ENCODE data around the gene TLX2.
"Not testable (repeated sequence)": the region's sequence is repeated elsewhere in the genome, so short reads cannot be mapped to it uniquely, and the experiment has no call there.

The TLX2 gene

DNA sequence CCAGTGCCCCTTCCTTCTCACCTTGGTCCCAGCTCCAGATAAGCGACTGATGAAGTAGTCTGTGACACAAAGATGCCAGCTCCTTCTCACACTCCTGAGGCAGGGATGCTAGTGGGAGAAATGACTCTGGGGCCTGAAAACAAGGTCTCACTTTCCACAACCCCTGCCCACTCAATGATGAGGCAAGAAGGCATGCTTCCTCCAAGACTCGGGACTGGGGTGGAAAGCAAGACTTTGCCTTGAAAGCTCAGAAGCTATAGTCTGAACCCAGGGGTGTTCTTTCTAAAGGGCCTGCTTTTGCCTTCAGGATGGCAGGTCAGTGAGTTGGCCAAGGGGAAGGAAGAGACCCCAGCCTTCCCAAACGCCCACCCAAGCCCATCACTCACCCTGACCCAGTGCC lies 32.8 kb upstream of the TLX2 start:
- no peak for DNase-seq (ENCODE audit: low spot score)
- TF ChIP-seq, protein P1, sequence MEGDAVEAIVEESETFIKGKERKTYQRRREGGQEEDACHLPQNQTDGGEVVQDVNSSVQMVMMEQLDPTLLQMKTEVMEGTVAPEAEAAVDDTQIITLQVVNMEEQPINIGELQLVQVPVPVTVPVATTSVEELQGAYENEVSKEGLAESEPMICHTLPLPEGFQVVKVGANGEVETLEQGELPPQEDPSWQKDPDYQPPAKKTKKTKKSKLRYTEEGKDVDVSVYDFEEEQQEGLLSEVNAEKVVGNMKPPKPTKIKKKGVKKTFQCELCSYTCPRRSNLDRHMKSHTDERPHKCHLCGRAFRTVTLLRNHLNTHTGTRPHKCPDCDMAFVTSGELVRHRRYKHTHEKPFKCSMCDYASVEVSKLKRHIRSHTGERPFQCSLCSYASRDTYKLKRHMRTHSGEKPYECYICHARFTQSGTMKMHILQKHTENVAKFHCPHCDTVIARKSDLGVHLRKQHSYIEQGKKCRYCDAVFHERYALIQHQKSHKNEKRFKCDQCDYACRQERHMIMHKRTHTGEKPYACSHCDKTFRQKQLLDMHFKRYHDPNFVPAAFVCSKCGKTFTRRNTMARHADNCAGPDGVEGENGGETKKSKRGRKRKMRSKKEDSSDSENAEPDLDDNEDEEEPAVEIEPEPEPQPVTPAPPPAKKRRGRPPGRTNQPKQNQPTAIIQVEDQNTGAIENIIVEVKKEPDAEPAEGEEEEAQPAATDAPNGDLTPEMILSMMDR (IDR thresholded peaks at IDR 0.05; ENCODE audit: extremely low read depth, missing control alignments), result no peak

DNA sequence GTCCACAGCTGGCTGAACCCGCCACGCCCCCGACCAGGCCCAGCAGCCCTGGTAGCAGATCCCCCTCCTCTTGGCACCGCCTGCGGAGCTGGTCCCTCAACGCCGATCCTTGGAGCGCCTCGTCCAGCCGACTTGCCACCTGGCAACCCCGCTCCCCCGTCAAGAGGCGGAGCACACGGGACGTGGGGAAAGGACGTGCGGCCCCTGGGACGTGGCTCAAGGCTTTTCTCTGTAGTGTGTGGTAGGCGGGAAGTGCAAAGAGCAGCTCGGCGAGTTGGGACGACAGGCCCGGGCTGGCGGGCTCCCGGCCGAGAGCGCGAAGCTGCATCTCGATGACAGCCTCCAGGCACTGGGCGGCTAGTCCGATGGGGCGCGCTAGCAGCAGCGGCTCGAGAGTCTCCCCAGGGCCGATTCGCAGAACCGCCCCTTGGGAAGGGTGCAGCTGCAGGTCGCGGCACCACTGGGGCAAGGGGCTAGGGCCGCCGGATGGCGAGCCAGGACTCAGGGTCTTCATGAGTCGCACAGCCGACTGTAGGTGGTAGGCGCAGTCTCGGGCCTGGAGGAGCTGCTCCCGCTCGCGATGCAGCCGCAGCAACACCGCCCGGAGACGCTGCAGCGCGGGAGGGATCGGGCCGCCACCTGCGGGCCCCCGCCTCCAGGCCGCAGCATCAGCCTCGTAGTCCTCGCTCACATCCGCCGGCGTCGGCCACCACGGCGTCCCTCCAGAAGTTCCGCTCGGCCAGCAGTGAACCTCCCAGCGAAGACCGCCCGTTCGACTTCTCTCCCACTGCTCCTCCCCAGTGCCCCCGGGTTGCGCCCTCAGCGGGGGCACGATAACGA lies 32.1 kb upstream of the TLX2 start:
- TF ChIP-seq, protein P1 (IDR thresholded peaks at IDR 0.05; ENCODE audit: extremely low read depth, missing control alignments), result no peak
- DNase-seq (ENCODE audit: low spot score), result peak; percentile 66

DNA sequence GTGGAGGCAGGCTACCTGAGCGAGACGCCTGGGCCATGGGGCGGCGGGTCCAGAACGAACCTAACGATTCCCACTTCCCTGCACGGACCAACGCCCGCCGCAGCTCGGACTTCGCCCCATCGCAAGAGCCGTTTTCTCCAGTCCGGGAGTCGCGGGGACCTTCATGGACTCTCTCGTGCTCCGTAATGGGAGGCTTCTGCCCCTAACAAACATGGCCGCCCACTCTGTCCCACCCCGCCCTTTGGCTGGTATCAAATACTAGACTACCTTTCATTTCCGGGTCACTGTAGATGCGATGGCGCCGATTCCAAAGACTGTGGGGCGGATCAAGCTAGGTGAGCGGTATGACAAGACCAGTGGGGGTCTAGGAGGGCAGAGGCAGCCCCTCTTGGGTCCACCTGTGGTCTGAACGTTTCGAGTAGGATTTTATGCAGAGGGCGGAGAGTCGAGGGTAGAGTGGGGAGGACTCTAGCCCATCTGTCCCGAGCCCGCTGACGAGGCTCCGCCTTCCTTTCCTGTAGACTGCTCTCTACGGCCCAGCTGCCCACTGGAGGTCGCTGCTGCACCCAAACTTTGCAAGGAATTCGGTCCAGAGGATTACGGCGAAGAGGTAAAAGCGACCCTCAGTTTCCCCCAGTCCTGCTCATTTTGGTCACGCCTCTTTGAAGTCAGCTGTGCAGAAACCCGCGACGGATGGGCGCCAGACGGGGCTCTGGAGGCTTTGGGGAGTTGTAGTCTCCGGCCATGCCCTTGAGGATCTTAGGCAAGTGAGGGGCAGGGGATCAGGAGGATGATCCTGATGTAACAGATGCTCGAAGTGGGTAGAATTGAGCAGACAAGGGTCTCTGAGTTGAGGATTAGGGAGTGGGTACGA lies 31.2 kb upstream of the TLX2 start, which contains the start of the genes CCDC142 and TTC31:
Gene CCDC142, minus strand, starts transcription at position 198 of the 874 bp plus-strand sequence. Its CDS starts 161 bp downstream, at position 37.
Gene TTC31, plus strand, starts transcription at position 281 of the 874 bp plus-strand sequence. Its CDS starts 15 bp downstream, at position 296.
- peak; percentile 93 for DNase-seq (ENCODE audit: low spot score)
- TF ChIP-seq, protein P1 (IDR thresholded peaks at IDR 0.05; ENCODE audit: extremely low read depth, missing control alignments), result peak; percentile 86

DNA sequence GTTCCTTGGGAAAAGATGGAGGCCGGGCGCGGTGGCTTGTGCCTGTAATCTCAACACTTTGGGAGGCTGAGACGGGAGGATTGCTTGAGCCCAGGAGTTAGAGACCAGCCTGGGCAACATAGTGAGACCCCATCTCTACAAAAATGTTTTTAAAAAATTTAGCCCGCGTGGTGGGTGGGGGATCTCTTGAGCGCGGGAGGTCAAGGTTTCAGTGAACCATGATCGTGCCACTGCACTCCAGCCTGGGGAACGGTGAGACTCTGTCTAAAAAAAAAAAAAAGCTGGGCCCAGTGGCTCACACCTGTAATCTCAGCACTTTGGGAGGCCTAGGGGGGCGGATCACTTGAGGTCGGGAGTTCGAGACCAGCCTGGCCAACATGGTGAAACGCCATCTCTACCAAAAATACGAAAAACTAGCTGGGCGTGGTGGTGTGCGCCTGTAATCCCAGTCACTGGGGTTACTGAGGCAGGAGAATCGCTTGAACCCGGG lies 30.5 kb upstream of the TLX2 start:
- not testable (repeated sequence) for DNase-seq (ENCODE audit: low spot score)

DNA sequence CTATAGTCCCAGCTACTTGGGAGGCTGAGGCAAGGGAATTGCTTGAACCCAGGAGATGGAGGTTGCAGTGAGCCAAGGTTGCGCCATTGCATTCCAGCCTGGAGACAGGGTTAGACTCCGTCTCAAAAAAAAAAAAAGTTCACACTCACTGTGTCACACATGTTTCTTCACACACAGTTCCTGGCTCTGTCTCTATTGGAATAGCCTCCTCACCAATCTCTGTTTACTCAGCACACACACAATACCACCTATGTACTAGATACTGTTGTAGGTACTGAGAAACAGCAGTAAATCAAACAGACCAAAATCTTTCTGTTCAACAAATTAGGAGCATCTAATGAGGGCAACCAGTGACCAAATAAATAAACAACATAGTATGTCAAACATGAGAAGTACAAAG lies 28.1 kb upstream of the TLX2 start:
- TF ChIP-seq, protein P1 (IDR thresholded peaks at IDR 0.05; ENCODE audit: extremely low read depth, missing control alignments), result no peak

DNA sequence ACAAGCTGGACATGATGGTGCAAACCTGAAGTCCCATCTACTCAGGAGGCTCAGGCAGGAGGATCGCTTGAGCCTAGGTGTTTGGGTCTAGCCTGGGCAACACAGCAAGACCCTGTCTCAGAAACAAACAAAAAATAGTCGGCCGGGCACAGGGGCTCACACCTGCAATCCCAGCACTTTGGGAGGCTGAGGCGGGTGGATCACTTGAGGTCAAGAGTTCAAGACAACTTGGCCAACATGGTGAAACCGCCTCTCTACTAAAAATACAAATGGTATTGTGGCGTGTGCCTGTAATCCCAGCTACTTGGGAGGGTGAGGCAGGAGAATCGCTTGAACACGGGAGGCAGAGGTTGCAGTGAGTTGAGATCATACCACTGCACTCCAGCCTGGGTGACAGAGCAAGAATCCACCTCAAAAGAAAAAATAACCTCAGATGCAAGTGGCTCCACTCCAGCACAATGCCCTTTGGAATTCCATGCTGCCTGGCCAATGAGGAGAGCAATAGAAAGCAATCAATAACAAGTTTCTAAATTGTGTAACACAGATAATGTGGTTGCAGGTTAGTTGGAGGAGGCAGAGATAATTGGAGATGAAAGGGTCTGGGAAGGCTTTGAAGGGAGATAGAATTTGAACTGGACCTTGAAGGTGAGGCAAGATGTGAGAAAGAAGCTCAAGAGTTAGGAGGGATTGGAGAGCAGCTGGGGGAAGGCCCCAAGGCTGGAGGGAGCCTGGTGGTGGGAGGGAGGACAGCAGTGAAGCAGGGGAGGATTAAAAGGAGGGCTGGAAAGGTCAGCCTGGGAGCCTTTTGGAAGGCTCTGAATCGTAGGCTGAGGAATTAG lies 25.4 kb upstream of the TLX2 start:
- TF ChIP-seq, protein P1 (IDR thresholded peaks at IDR 0.05; ENCODE audit: extremely low read depth, missing control alignments), result no peak
- no peak for DNase-seq (ENCODE audit: low spot score)

More for the DNA sequence above, 28.1 kb upstream of the TLX2 start:
- no peak for DNase-seq (ENCODE audit: low spot score)

DNA sequence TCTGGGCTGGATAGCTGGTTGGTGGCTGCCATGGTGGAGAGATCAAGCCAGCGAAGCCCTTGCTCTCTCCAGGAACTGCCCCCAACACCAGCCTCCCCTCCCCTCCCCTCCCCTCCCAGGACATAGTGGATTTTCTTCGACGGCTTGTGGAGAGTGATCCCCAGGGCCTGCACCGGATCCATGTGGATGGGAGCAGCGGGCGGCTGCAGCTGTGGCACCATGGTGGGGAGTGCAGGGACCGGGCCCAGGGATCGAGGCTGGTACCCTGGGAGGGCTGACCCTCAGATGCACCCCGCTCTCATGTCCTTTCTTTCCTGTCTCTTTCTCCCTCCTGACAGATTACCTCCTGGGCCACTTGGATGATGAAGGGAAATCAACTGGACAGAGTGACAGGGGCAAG lies 24.3 kb upstream of the TLX2 start:
- DNase-seq (ENCODE audit: low spot score), result no peak

More for the DNA sequence above, 24.3 kb upstream of the TLX2 start:
- TF ChIP-seq, protein P1 (IDR thresholded peaks at IDR 0.05; ENCODE audit: extremely low read depth, missing control alignments), result no peak

Measured in GM20000 (cell line).